H9 (cell line): ENCODE measurements around the gene OSTN. TPM values are rescaled to one million over a fixed set of nuclear protein-coding genes. Genes with fewer than 3 reads are reported as not detected.

Experiments used
- DNase-seq: peaks from one replicate; pipeline ENCODE4 v3.0.0-alpha.2; 2017
- H2AFZ ChIP-seq: one replicate; pipeline ENCODE4 v1.6.1; 2013; ENCODE audit warnings: mild to moderate bottlenecking, low read length, control low read depth, moderate library complexity
- H2AK5ac ChIP-seq: 2 replicates; pipeline ENCODE4 v1.6.1; 2013; ENCODE audit warnings: low read length, control low read depth, mixed read lengths; ENCODE audit not compliant: insufficient read length
- H2BK120ac ChIP-seq: one replicate; pipeline ENCODE4 v1.6.1; 2013; ENCODE audit warnings: low read depth, mild to moderate bottlenecking, low read length, control low read depth, inconsistent platforms; ENCODE audit not compliant: poor library complexity, severe bottlenecking
- H2BK12ac ChIP-seq: 2 replicates; pipeline ENCODE4 v1.6.1; 2013; ENCODE audit warnings: low read length, control low read depth, mixed read lengths, low read depth; ENCODE audit not compliant: insufficient read length
- H2BK15ac ChIP-seq: 2 replicates; pipeline ENCODE4 v1.6.1; 2013; ENCODE audit warnings: low read depth, low read length, control low read depth
- H2BK20ac ChIP-seq: one replicate; pipeline ENCODE4 v1.6.1; 2013; ENCODE audit warnings: low read depth, mild to moderate bottlenecking, low read length, control low read depth, inconsistent platforms; ENCODE audit not compliant: poor library complexity, severe bottlenecking
- H2BK5ac ChIP-seq: 2 replicates; pipeline ENCODE4 v1.6.1; 2013; ENCODE audit warnings: low read length, control low read depth, mixed read lengths; ENCODE audit not compliant: insufficient read length
- H3K14ac ChIP-seq: 2 replicates; pipeline ENCODE4 v1.6.1; 2013; ENCODE audit warnings: low read length, control low read depth; ENCODE audit not compliant: insufficient read depth
- H3K18ac ChIP-seq: 2 replicates; pipeline ENCODE4 v1.6.1; 2013; ENCODE audit warnings: low read depth, mild to moderate bottlenecking, mixed read lengths, low read length, control low read depth; ENCODE audit not compliant: insufficient read length
- H3K23ac ChIP-seq: 2 replicates; pipeline ENCODE4 v1.6.1; 2013; ENCODE audit warnings: low read length, control low read depth, mixed read lengths, low read depth; ENCODE audit not compliant: insufficient read length
- H3K23me2 ChIP-seq: 2 replicates; pipeline ENCODE4 v1.6.1; 2013; ENCODE audit warnings: low read depth, mild to moderate bottlenecking, mixed read lengths, low read length, control low read depth; ENCODE audit not compliant: insufficient read length, poor library complexity, severe bottlenecking
- H3K27ac ChIP-seq: 2 replicates; pipeline ENCODE4 v1.5.1; 2013; ENCODE audit warnings: low read length, control low read depth, mixed read lengths, low read depth; ENCODE audit not compliant: insufficient read length
- H3K27me3 ChIP-seq: 2 replicates; pipeline ENCODE4 v1.6.1; 2013; ENCODE audit warnings: low read length, control low read depth, inconsistent platforms; ENCODE audit not compliant: insufficient read depth
- H3K4ac ChIP-seq: 2 replicates; pipeline ENCODE4 v1.6.1; 2013; ENCODE audit warnings: low read depth, mild to moderate bottlenecking, control low read depth, inconsistent platforms, low read length, moderate library complexity
- H3K4me1 ChIP-seq: 2 replicates; pipeline ENCODE4 v1.6.1; 2013; ENCODE audit warnings: low read length, control low read depth, inconsistent platforms; ENCODE audit not compliant: insufficient read depth
- H3K4me2 ChIP-seq: 2 replicates; pipeline ENCODE4 v1.6.1; 2013; ENCODE audit warnings: low read length, control low read depth, mixed read lengths; ENCODE audit not compliant: insufficient read length, insufficient read depth
- H3K56ac ChIP-seq: 2 replicates; pipeline ENCODE4 v1.6.1; 2013; ENCODE audit warnings: low read depth, mild to moderate bottlenecking, mixed read lengths, low read length, control low read depth; ENCODE audit not compliant: insufficient read length
- H3K79me1 ChIP-seq: 2 replicates; pipeline ENCODE4 v1.6.1; 2013; ENCODE audit warnings: low read depth, mild to moderate bottlenecking, moderate library complexity, low read length, control low read depth, inconsistent platforms; ENCODE audit not compliant: insufficient read depth, poor library complexity, severe bottlenecking
- H3K79me2 ChIP-seq: 2 replicates; pipeline ENCODE4 v1.6.1; 2013; ENCODE audit warnings: low read length, control low read depth, inconsistent platforms; ENCODE audit not compliant: insufficient read depth
- H3K9ac ChIP-seq: 2 replicates; pipeline ENCODE4 v1.6.1; 2013; ENCODE audit warnings: low read length, control low read depth, mixed read lengths; ENCODE audit not compliant: insufficient read length; ENCODE audit errors: extremely low read depth
- H3K9me3 ChIP-seq: one replicate; pipeline ENCODE4 v1.6.1; 2013; ENCODE audit warnings: low read depth, low read length, inconsistent platforms; ENCODE audit not compliant: control insufficient read depth
- H3T11ph ChIP-seq: one replicate; pipeline ENCODE4 v1.6.1; 2013; ENCODE audit warnings: mild to moderate bottlenecking, low read length, control low read depth, inconsistent platforms
- H4K20me1 ChIP-seq: one replicate; pipeline ENCODE4 v1.6.1; 2013; ENCODE audit not compliant: control insufficient read depth, insufficient read length, insufficient read depth
- H4K5ac ChIP-seq: 2 replicates; pipeline ENCODE4 v1.6.1; 2013; ENCODE audit warnings: low read depth, mild to moderate bottlenecking, mixed read lengths, low read length, control low read depth; ENCODE audit not compliant: insufficient read length
- H4K8ac ChIP-seq: replicated peaks from 2 replicates; pipeline ENCODE4 v1.6.1; 2013; ENCODE audit warnings: low read length, control low read depth, mixed read lengths, low read depth; ENCODE audit not compliant: insufficient read length
- H4K91ac ChIP-seq: 2 replicates; pipeline ENCODE4 v1.6.1; 2013; ENCODE audit warnings: low read depth, mild to moderate bottlenecking, moderate library complexity, mixed read lengths, low read length, control low read depth; ENCODE audit not compliant: insufficient read length
- H3K27ac Mint-ChIP-seq, 3 experiments: 2 replicates in 2 of 3; 3 replicates in 1 of 3; pipeline ENCODE4 v1.8.0; 2020 to 2021; ENCODE audit warnings: mixed read lengths in 3 of 3, mild to moderate bottlenecking in 1 of 3, moderate library complexity in 1 of 3
- H3K27me3 Mint-ChIP-seq: 2 replicates; pipeline ENCODE4 v1.8.0; 2021; ENCODE audit warnings: low read depth, mild to moderate bottlenecking, moderate library complexity, mixed read lengths
- H3K36me3 Mint-ChIP-seq, 3 experiments: 2 replicates in 2 of 3; 3 replicates in 1 of 3; pipeline ENCODE4 v1.8.0; 2020 to 2021; ENCODE audit warnings: low read depth in 3 of 3, mixed read lengths in 3 of 3; ENCODE audit not compliant: insufficient read depth in 1 of 3
- H3K4me1 Mint-ChIP-seq, 2 experiments: 2 replicates each; pipeline ENCODE4 v1.8.0; 2020; ENCODE audit warnings: mixed read lengths in 2 of 2
- H3K4me3 Mint-ChIP-seq, 2 experiments: 2 replicates in 1 of 2; 3 replicates in 1 of 2; pipeline ENCODE4 v1.8.0; 2020 to 2021; ENCODE audit warnings: mild to moderate bottlenecking in 2 of 2, mixed read lengths in 2 of 2, moderate library complexity in 1 of 2
- H3K9me3 Mint-ChIP-seq, 2 experiments: 2 replicates in 1 of 2; 3 replicates in 1 of 2; pipeline ENCODE4 v1.8.0; 2020; ENCODE audit warnings: mild to moderate bottlenecking in 2 of 2, mixed read lengths in 2 of 2, moderate library complexity in 1 of 2
- CTCF ChIP-seq: fragments of 200-600 bp; sonication (generic); conservative IDR thresholded peaks from 3 replicates; pipeline ENCODE4 v1.8.0; 2021; ENCODE audit warnings: antibody characterized with exemption, mild to moderate bottlenecking
- WGBS: extraction: QIAGEN DNeasy Blood & Tissue Kit; methylation state at CpG from one replicate; pipeline ENCODE4 v1.1.7; 2013; ENCODE audit warnings: missing lambda C conversion rate, low lambda C conversion rate, mixed read lengths; ENCODE audit not compliant: insufficient read length; ENCODE audit errors: extremely low coverage; 5-methylcytosine and 5-hydroxymethylcytosine counted together
- total RNA-seq: library from RNA; stranded (reverse); gene quantifications from 2 replicates; pipeline ENCODE4 v1.2.1, GENCODE V29; 2021

The OSTN gene
- total RNA-seq, 1 experiment from 2014 or later = 0.07 TPM

GRCh38 chr3:191282251-191283185 lies 83.5 kb downstream of the OSTN start:
- Histone ChIP-seq H3K18ac (no peak overlapping the region), H3K23ac (no peak overlapping the region), H3K27ac (no peak overlapping the region), H4K8ac (no peak overlapping the region), H3K9me3 (no peaks in the 10 kb centered on the region), H3K14ac (no peak overlapping the region), H3K4ac (no peak overlapping the region), H2AFZ (no peak overlapping the region), H4K20me1 (no peaks in the 10 kb centered on the region), H3K79me1 (no peaks in the 10 kb centered on the region), H3K23me2 (no peaks in the 10 kb centered on the region), H2BK20ac (no peak overlapping the region), H4K5ac (no peak overlapping the region), H3K4me2 (no peak overlapping the region), H2AK5ac (no peak overlapping the region), H2BK120ac (no peak overlapping the region), H2BK5ac (no peak overlapping the region), H2BK15ac (no peak overlapping the region), H3K27me3 (no peaks in the 10 kb centered on the region), H2BK12ac (no peak overlapping the region), H3K79me2 (no peaks in the 10 kb centered on the region), H3K4me1 (no peaks in the 10 kb centered on the region), H4K91ac (no peak overlapping the region), H3K56ac (no peak overlapping the region), H3K9ac (no peak overlapping the region), H3T11ph (no peak overlapping the region)
- DNase-seq = no peak
- Mint-ChIP-seq H3K27me3 (no peaks in the 10 kb centered on the region), H3K36me3 (no peaks in the 10 kb centered on the region), H3K4me3 (no peak overlapping the region), H3K27ac (no peak overlapping the region), H3K9me3 (no peaks in the 10 kb centered on the region), H3K4me1 (no peaks in the 10 kb centered on the region)
- WGBS = no CpG with 5 or more reads among the region's 4 CpGs
- TF ChIP-seq CTCF = no peak
